Measurements from ENCODE around the gene FHIT. TPM values are rescaled to one million over a fixed set of nuclear protein-coding genes. Genes with fewer than 3 reads are reported as not detected.

FHIT gene
- total and polyA plus RNA-seq, 2 donors from 2014 or later = 20.2 to 61.2 TPM

DNA sequence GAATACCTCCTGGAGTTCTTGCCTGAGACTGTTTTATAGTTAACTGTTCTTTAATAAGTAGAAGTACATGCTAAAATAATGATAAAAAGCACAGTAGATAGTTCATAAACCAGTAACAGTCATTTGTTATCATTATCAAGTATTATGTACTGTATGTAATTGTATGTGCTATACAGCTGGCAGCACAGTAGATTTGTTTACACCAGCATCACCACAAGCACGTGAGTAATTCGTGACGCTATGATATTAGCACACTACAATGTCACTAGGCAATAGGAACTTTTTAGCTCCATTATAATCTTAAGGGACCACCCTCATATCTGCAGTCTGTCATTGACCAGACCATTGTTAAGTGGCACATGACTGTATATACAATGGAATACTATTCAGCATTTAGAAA is 534.7 kb downstream of the FHIT start:
- no peaks in the 10 kb centered on the region for H3K9me3 ChIP-seq (ENCODE audit: control insufficient read depth in 2 of 3, insufficient read depth in 1 of 3, low read length in 3 of 3)
- DNase-seq (no peak), FAIRE-seq (no peak)
- H3K4me3 ChIP-seq (ENCODE audit: low read length in 3 of 3) = no peak overlapping the region
- intact Hi-C loops (cut with DNase I) = no loop called here
- H3K4me1 ChIP-seq (ENCODE audit: control insufficient read depth in 2 of 3, insufficient read depth in 2 of 3, low read depth in 1 of 3, low read length in 3 of 3) = no peaks in the 10 kb centered on the region
- H3K36me3 ChIP-seq (ENCODE audit: control insufficient read depth in 2 of 3, insufficient read depth in 3 of 3, low read length in 3 of 3) = no peaks in the 10 kb centered on the region
- TF ChIP-seq, protein P1, sequence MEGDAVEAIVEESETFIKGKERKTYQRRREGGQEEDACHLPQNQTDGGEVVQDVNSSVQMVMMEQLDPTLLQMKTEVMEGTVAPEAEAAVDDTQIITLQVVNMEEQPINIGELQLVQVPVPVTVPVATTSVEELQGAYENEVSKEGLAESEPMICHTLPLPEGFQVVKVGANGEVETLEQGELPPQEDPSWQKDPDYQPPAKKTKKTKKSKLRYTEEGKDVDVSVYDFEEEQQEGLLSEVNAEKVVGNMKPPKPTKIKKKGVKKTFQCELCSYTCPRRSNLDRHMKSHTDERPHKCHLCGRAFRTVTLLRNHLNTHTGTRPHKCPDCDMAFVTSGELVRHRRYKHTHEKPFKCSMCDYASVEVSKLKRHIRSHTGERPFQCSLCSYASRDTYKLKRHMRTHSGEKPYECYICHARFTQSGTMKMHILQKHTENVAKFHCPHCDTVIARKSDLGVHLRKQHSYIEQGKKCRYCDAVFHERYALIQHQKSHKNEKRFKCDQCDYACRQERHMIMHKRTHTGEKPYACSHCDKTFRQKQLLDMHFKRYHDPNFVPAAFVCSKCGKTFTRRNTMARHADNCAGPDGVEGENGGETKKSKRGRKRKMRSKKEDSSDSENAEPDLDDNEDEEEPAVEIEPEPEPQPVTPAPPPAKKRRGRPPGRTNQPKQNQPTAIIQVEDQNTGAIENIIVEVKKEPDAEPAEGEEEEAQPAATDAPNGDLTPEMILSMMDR (IDR thresholded peaks at IDR 0.05; ENCODE audit: borderline replicate concordance, extremely low read depth, insufficient read depth) = no peak
- H3K27ac ChIP-seq (ENCODE audit: low read depth in 2 of 2, low read length in 2 of 2) = no peak overlapping the region
- no peaks in the 10 kb centered on the region for H3K27me3 ChIP-seq (ENCODE audit: control insufficient read depth, insufficient read depth, low read length)
- H3K9ac ChIP-seq (ENCODE audit: low read length in 3 of 3) = no peak overlapping the region

DNA sequence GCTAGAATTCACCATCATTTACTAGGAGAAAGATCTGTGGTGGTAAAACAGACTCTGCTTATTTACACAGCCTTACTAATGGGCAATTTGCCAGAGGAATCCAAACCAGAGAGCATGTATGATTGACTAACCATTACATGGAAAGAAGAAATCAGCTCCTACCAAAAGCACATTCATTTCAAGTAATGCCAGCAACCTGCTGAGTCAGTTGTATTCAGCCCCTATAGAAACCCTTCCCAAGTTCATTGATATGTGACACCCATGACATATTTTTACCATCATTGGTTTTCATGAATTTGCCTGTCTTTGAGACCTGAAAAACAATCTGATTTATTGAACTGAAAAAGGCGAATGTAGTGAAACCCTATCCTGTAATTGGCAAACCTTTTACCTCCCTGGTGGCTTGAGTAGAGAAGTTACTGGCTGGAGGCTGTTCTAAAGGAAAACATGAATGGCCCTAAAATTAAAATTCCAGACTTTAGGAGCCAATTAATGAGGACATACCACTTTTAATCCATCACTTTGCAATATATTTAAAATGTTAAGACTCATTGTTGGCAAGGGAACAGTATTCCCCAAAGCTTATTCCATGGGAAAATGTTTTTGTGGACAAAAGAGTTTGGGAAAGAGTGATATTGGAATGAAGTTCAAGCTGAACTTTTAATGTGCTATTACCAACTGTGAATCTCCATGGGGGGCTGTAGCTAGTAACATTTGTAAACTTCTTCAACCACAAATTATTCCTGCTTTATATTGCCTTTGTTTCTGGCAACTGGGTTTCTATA is 542.9 kb downstream of the FHIT start:
- no peak overlapping the region for H3K27ac ChIP-seq (ENCODE audit: low read depth in 2 of 2, low read length in 2 of 2)
- TF ChIP-seq, protein P1 (IDR thresholded peaks at IDR 0.05; ENCODE audit: borderline replicate concordance, extremely low read depth, insufficient read depth) = no peak
- no peaks in the 10 kb centered on the region for H3K4me1 ChIP-seq (ENCODE audit: control insufficient read depth in 2 of 3, insufficient read depth in 2 of 3, low read depth in 1 of 3, low read length in 3 of 3)
- DNase-seq (peak in 1 of 5 donors; percentile 31), FAIRE-seq (no peak)
- intact Hi-C loops (cut with DNase I) = no loop called here
- H3K36me3 ChIP-seq (ENCODE audit: control insufficient read depth in 2 of 3, insufficient read depth in 3 of 3, low read length in 3 of 3) = no peaks in the 10 kb centered on the region
- H3K9ac ChIP-seq (ENCODE audit: low read length in 3 of 3) = no peak overlapping the region
- no peaks in the 10 kb centered on the region for H3K27me3 ChIP-seq (ENCODE audit: control insufficient read depth, insufficient read depth, low read length)
- no peaks in the 10 kb centered on the region for H3K9me3 ChIP-seq (ENCODE audit: control insufficient read depth in 2 of 3, insufficient read depth in 1 of 3, low read length in 3 of 3)
- no peak overlapping the region for H3K4me3 ChIP-seq (ENCODE audit: low read length in 3 of 3)

DNA sequence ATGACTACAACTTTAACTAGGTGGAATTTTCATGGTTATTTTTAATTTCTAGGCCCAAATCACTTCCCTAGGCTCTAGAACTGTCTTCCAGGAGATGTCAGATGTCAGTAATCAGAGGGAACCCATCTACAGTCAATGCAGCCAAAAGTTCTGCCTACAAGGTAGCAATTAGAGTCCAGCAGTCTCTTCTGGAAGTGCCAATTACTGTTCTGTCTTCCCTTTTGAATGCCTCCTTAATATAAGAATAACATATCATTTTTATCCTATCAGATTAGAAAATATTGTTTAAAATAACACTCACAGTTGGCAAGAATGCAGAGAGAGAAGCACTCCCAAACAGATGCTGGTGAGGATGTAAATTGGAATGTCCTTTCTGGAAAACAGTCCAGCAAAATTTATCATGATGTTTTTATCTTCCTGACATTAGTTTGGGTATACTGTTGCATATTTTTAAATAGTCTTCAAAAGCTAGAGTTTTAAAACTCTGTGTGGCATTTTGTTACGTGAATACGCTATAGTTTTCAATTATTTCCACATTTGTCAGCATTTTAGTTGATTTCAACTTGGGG is 543.7 kb downstream of the FHIT start:
- no peak for FAIRE-seq
- no peaks in the 10 kb centered on the region for H3K36me3 ChIP-seq (ENCODE audit: control insufficient read depth in 2 of 3, insufficient read depth in 3 of 3, low read length in 3 of 3)
- no peak overlapping the region for H3K27ac ChIP-seq (ENCODE audit: low read depth in 2 of 2, low read length in 2 of 2)
- no peak for DNase-seq
- TF ChIP-seq, protein P1 (IDR thresholded peaks at IDR 0.05; ENCODE audit: borderline replicate concordance, extremely low read depth, insufficient read depth) = no peak
- intact Hi-C loops (cut with DNase I) = no loop called here
- no peak overlapping the region for H3K9ac ChIP-seq (ENCODE audit: low read length in 3 of 3)
- H3K9me3 ChIP-seq (ENCODE audit: control insufficient read depth in 2 of 3, insufficient read depth in 1 of 3, low read length in 3 of 3) = no peaks in the 10 kb centered on the region
- no peaks in the 10 kb centered on the region for H3K4me1 ChIP-seq (ENCODE audit: control insufficient read depth in 2 of 3, insufficient read depth in 2 of 3, low read depth in 1 of 3, low read length in 3 of 3)
- no peak overlapping the region for H3K4me3 ChIP-seq (ENCODE audit: low read length in 3 of 3)
- H3K27me3 ChIP-seq (ENCODE audit: control insufficient read depth, insufficient read depth, low read length) = no peaks in the 10 kb centered on the region

Measured in kidney (tissue), 14 donors.